Measurements from ENCODE around the gene NFKBIE.
A peak's percentile ranks its signal among the peaks of the same experiment; 100 is the strongest.

Gene NFKBIE

GRCh38 chr6:44277763-44278162 is 12.4 kb upstream of the NFKBIE start:
- Histone ChIP-seq H3K27me3 (ENCODE audit: insufficient read depth, low read depth, severe bottlenecking) (no peaks in the 10 kb centered on the region), H3K9me3 (ENCODE audit: severe bottlenecking) (no peaks in the 10 kb centered on the region), H3K36me3 (peaks cover 37% of the 10 kb centered on the region), H3K4me3 (ENCODE audit: low read depth, low read length) (no peak overlapping the region), H3K27ac (peak overlapping the region; percentile 58)
- no peak for DNase-seq
- no peak for TF ChIP-seq CTCF (IDR thresholded peaks at IDR 0.05; ENCODE audit: low read depth, low read length)

- Histone ChIP-seq H3K27me3 (ENCODE audit: insufficient read depth, low read depth, severe bottlenecking) (no peaks in the 10 kb centered on the region), H3K27ac (no peak overlapping the region), H3K36me3 (peaks cover 40% of the 10 kb centered on the region), H3K9me3 (ENCODE audit: severe bottlenecking) (no peaks in the 10 kb centered on the region), H3K4me3 (ENCODE audit: low read depth, low read length) (no peak overlapping the region)
- TF ChIP-seq CTCF (IDR thresholded peaks at IDR 0.05; ENCODE audit: low read depth, low read length) = no peak
- no peak for DNase-seq
Observed at GRCh38 chr6:44276667-44277640, 11.6 kb upstream of the NFKBIE start.

GRCh38 chr6:44275749-44276648 is 10.6 kb upstream of the NFKBIE start:
- H3K36me3 ChIP-seq = peaks cover 40% of the 10 kb centered on the region
- H3K27ac ChIP-seq = no peak overlapping the region
- H3K9me3 ChIP-seq (ENCODE audit: severe bottlenecking) = no peaks in the 10 kb centered on the region
- no peaks in the 10 kb centered on the region for H3K27me3 ChIP-seq (ENCODE audit: insufficient read depth, low read depth, severe bottlenecking)
- DNase-seq = no peak
- no peak for TF ChIP-seq CTCF (IDR thresholded peaks at IDR 0.05; ENCODE audit: low read depth, low read length)
- no peak overlapping the region for H3K4me3 ChIP-seq (ENCODE audit: low read depth, low read length)

GRCh38 chr6:44275271-44275748 is 10.0 kb upstream of the NFKBIE start:
- DNase-seq = no peak
- H3K27ac ChIP-seq = no peak overlapping the region
- H3K36me3 ChIP-seq = peaks cover 40% of the 10 kb centered on the region
- no peak overlapping the region for H3K4me3 ChIP-seq (ENCODE audit: low read depth, low read length)
- no peaks in the 10 kb centered on the region for H3K27me3 ChIP-seq (ENCODE audit: insufficient read depth, low read depth, severe bottlenecking)
- H3K9me3 ChIP-seq (ENCODE audit: severe bottlenecking) = no peaks in the 10 kb centered on the region
- no peak for TF ChIP-seq CTCF (IDR thresholded peaks at IDR 0.05; ENCODE audit: low read depth, low read length)

GRCh38 chr6:44273617-44274016 is 8.3 kb upstream of the NFKBIE start:
- H3K36me3 ChIP-seq = peaks cover 40% of the 10 kb centered on the region
- TF ChIP-seq CTCF (IDR thresholded peaks at IDR 0.05; ENCODE audit: low read depth, low read length) = no peak
- H3K9me3 ChIP-seq (ENCODE audit: severe bottlenecking) = no peaks in the 10 kb centered on the region
- no peaks in the 10 kb centered on the region for H3K27me3 ChIP-seq (ENCODE audit: insufficient read depth, low read depth, severe bottlenecking)
- H3K27ac ChIP-seq = no peak overlapping the region
- DNase-seq = no peak
- no peak overlapping the region for H3K4me3 ChIP-seq (ENCODE audit: low read depth, low read length)

Measured in WERI-Rb-1 (cell line).